ENCODE results near the gene RNF112. TPM values are rescaled to one million over a fixed set of nuclear protein-coding genes. Genes with fewer than 3 reads are reported as not detected.

Gene RNF112
- total RNA-seq, 1 experiment from 2014 or later = 4.9 TPM

- TF ChIP-seq, protein P1, sequence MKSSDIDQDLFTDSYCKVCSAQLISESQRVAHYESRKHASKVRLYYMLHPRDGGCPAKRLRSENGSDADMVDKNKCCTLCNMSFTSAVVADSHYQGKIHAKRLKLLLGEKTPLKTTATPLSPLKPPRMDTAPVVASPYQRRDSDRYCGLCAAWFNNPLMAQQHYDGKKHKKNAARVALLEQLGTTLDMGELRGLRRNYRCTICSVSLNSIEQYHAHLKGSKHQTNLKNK (CRISPR knock-in tag; IDR thresholded peaks at IDR 0.05) = no peak
- TF ChIP-seq EMX1 (CRISPR knock-in tag; IDR thresholded peaks at IDR 0.05) (no peak), USF1 (CRISPR knock-in tag; IDR thresholded peaks at IDR 0.05) (no peak), ESRRA (CRISPR knock-in tag; IDR thresholded peaks at IDR 0.05; ENCODE audit: borderline replicate concordance) (no peak), ZNF425 (CRISPR knock-in tag; conservative IDR thresholded peaks at IDR 0.05) (no peak), NR2C2 (CRISPR knock-in tag; IDR thresholded peaks at IDR 0.05) (no peak)
Observed at GRCh38 chr17:19404264-19404663, 6.8 kb upstream of the RNF112 start (continued).

GRCh38 chr17:19405114-19405513 lies 5.9 kb upstream of the RNF112 start:
- no peak for ATAC-seq
- CTCF ChIA-PET = no interaction called here
- no peaks in the 10 kb centered on the region; the same call in 1 of the 2 replicates for H3K27me3 Mint-ChIP-seq (ENCODE audit: low read depth)

DNA sequence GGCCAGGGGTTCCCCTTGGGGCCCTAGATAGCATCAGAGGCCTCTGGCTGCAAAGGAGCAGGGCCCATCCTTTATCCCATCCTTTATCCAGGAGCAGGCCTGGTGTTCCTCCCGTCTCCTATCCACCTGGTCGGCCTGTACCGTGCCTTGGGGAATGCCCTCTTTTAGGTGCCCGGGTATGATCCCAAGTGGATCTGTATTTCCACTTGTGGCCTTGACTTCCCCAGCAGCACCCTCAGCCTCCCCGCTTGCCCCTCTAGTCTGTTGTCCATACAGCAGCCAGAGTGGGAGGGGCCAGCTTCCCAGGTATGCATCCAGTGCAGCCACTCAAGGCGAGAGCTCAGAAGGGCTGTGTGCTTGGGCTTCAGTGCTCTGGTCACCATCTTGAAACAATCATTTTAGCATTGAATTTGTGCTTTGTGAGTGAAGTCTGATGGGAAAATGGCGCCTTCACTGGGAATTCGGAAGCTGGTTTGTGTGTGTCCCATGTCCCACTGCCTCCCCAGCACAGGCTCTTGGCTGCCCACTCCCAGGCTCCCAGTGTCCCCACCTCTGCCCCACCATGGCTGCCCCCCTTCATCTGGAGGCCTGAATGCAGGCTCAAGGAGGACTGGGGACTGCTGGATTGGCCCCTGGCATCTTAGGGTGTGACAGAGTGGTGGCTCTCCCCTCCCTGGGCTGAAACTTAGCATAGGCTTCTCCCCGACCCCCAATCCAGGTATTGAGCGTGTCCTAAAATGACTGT lies 3.3 kb upstream of the RNF112 start:
- Mint-ChIP-seq H3K27me3 (ENCODE audit: low read depth) (no peaks in the 10 kb centered on the region; the same call in 1 of the 2 replicates), H3K36me3 (no peaks in the 10 kb centered on the region), H3K9me3 (peaks cover 3% of the 10 kb centered on the region; the same call in 1 of the 2 replicates), H3K4me1 (peaks cover 19% of the 10 kb centered on the region), H3K4me3 (no peak overlapping the region), H3K27ac (no peak overlapping the region)
- POLR2A ChIA-PET = no interaction called here
- ATAC-seq (no peak), DNase-seq (ENCODE audit: low spot score) (no peak)
- CTCF ChIA-PET = interaction anchor here (1.1 to 2.0 kb wide), 3 partner anchors 10 to 39 kb away, joined by 3 to 7 read pairs (median 5); no protein-coding TSS in a partner anchor
- TF ChIP-seq MXD4 (CRISPR knock-in tag; IDR thresholded peaks at IDR 0.05; ENCODE audit: borderline replicate concordance) = no peak
- no peak for TF ChIP-seq CREB1 (CRISPR knock-in tag; IDR thresholded peaks at IDR 0.05)
- TF ChIP-seq ERG (CRISPR knock-in tag; IDR thresholded peaks at IDR 0.05) = no peak
- TF ChIP-seq ZNF263 (CRISPR knock-in tag; IDR thresholded peaks at IDR 0.05; ENCODE audit: low read depth) = no peak
- TF ChIP-seq, protein P2, sequence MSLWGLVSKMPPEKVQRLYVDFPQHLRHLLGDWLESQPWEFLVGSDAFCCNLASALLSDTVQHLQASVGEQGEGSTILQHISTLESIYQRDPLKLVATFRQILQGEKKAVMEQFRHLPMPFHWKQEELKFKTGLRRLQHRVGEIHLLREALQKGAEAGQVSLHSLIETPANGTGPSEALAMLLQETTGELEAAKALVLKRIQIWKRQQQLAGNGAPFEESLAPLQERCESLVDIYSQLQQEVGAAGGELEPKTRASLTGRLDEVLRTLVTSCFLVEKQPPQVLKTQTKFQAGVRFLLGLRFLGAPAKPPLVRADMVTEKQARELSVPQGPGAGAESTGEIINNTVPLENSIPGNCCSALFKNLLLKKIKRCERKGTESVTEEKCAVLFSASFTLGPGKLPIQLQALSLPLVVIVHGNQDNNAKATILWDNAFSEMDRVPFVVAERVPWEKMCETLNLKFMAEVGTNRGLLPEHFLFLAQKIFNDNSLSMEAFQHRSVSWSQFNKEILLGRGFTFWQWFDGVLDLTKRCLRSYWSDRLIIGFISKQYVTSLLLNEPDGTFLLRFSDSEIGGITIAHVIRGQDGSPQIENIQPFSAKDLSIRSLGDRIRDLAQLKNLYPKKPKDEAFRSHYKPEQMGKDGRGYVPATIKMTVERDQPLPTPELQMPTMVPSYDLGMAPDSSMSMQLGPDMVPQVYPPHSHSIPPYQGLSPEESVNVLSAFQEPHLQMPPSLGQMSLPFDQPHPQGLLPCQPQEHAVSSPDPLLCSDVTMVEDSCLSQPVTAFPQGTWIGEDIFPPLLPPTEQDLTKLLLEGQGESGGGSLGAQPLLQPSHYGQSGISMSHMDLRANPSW (CRISPR knock-in tag; conservative IDR thresholded peaks at IDR 0.05; ENCODE audit: low read depth) = no peak
- TF ChIP-seq, protein P3, sequence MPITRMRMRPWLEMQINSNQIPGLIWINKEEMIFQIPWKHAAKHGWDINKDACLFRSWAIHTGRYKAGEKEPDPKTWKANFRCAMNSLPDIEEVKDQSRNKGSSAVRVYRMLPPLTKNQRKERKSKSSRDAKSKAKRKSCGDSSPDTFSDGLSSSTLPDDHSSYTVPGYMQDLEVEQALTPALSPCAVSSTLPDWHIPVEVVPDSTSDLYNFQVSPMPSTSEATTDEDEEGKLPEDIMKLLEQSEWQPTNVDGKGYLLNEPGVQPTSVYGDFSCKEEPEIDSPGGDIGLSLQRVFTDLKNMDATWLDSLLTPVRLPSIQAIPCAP (CRISPR knock-in tag; IDR thresholded peaks at IDR 0.05) = no peak
- no peak for TF ChIP-seq OVOL2 (CRISPR knock-in tag; IDR thresholded peaks at IDR 0.05; ENCODE audit: borderline replicate concordance)
- no peak for TF ChIP-seq TCF7 (CRISPR knock-in tag; IDR thresholded peaks at IDR 0.05; ENCODE audit: low read depth)
- TF ChIP-seq TEAD1 (CRISPR knock-in tag; IDR thresholded peaks at IDR 0.05) = no peak
- TF ChIP-seq ZBTB21 (CRISPR knock-in tag; IDR thresholded peaks at IDR 0.05; ENCODE audit: borderline replicate concordance) = no peak

More at GRCh38 chr17:19405114-19405513, 5.9 kb upstream of the RNF112 start:
- no peak overlapping the region for H3K27ac Mint-ChIP-seq
- no peak for DNase-seq (ENCODE audit: low spot score)
- H3K4me1 Mint-ChIP-seq = peaks cover 2% of the 10 kb centered on the region
- H3K9me3 Mint-ChIP-seq = peaks cover 3% of the 10 kb centered on the region; the same call in 1 of the 2 replicates
- POLR2A ChIA-PET = interaction anchor here (1.2 kb wide), 1 partner anchor 61 kb away, joined by 3 read pairs; no protein-coding TSS in a partner anchor
- H3K36me3 Mint-ChIP-seq = no peaks in the 10 kb centered on the region
- H3K4me3 Mint-ChIP-seq = no peak overlapping the region
- TF ChIP-seq ZNF317 (CRISPR knock-in tag; IDR thresholded peaks at IDR 0.05; ENCODE audit: borderline replicate concordance, low read depth) = no peak
- no peak for TF ChIP-seq ZBTB21 (CRISPR knock-in tag; IDR thresholded peaks at IDR 0.05; ENCODE audit: borderline replicate concordance)
- no peak for TF ChIP-seq ZNF416 (CRISPR knock-in tag; IDR thresholded peaks at IDR 0.05)
- TF ChIP-seq ZBTB43 (CRISPR knock-in tag; IDR thresholded peaks at IDR 0.05) = no peak
- TF ChIP-seq PRRX2 (CRISPR knock-in tag; IDR thresholded peaks at IDR 0.05) = no peak
- TF ChIP-seq TEAD1 (CRISPR knock-in tag; IDR thresholded peaks at IDR 0.05) = no peak
- no peak for TF ChIP-seq CBFB (CRISPR knock-in tag; IDR thresholded peaks at IDR 0.05; ENCODE audit: low read depth)
- TF ChIP-seq SP1 (CRISPR knock-in tag; conservative IDR thresholded peaks at IDR 0.05) = no peak
